ENCODE data around the gene EYA3.

The EYA3 gene

DNA sequence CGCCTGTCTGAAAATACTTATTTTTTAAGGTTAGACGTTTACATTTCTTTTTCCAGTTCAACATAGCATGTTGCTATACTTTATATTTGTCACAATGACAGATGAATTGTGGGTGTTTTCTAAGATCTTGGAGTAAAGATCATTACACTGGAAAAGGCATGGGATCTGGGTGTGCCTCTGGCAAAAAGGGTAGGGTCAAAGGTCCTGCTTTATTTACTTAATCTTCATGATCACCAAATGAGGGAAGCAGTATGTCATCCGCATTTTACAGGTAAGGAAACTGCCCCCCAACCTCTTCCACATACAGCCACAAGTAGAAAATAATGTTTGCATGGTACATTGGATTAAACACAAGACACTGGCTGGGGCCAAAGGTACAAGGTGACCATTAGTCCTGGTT, 166.1 kb downstream of the EYA3 start:
- no peak for TF ChIP-seq ZFX (IDR thresholded peaks at IDR 0.05; ENCODE audit: borderline replicate concordance)
- TF ChIP-seq, protein P1, sequence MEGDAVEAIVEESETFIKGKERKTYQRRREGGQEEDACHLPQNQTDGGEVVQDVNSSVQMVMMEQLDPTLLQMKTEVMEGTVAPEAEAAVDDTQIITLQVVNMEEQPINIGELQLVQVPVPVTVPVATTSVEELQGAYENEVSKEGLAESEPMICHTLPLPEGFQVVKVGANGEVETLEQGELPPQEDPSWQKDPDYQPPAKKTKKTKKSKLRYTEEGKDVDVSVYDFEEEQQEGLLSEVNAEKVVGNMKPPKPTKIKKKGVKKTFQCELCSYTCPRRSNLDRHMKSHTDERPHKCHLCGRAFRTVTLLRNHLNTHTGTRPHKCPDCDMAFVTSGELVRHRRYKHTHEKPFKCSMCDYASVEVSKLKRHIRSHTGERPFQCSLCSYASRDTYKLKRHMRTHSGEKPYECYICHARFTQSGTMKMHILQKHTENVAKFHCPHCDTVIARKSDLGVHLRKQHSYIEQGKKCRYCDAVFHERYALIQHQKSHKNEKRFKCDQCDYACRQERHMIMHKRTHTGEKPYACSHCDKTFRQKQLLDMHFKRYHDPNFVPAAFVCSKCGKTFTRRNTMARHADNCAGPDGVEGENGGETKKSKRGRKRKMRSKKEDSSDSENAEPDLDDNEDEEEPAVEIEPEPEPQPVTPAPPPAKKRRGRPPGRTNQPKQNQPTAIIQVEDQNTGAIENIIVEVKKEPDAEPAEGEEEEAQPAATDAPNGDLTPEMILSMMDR (IDR thresholded peaks at IDR 0.05): no peak
- no peak overlapping the region for H3K27ac ChIP-seq

Measured in 22Rv1 (cell line).